ENCODE results near the gene SPOUT1. TPM values are rescaled to one million over a fixed set of nuclear protein-coding genes. Genes with fewer than 3 reads are reported as not detected.

Gene SPOUT1
- total RNA-seq, 6 experiments from 2014 or later, result 14.5 to 37.8 (median 24.5) TPM

DNA sequence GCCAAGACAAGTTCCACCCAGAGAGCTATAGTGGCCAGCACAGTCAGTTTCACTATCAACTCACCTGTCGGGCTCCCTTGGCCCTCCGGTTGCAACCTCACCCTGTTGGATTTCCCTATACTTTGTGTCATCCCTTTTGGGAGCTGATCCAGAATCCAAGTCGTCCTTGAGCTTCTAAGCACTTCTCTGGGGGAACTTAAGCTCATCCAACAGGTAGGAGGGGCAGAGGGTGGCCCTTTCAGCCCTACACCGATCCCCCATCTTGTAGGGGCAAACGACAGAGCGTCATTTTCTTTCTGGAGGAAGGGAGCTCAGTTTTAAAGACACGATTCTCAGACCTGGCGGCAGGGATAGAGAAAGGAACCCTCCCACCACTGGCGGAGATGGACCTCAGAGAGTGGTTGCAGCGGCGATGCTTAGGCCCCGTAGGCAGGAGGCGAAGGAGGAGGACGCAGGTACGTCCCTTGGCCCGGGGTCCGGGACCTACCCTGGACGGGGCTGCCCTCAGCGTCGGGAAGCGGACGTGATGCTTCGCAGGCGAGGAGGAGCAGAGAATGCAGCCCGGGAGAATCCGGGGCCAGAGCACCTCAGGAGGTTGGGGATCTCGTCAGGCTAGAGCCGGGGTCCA lies 58.4 kb downstream of the SPOUT1 start:
- no peak for TF ChIP-seq POLR2A (IDR thresholded peaks at IDR 0.05)
- TF ChIP-seq, protein P1, sequence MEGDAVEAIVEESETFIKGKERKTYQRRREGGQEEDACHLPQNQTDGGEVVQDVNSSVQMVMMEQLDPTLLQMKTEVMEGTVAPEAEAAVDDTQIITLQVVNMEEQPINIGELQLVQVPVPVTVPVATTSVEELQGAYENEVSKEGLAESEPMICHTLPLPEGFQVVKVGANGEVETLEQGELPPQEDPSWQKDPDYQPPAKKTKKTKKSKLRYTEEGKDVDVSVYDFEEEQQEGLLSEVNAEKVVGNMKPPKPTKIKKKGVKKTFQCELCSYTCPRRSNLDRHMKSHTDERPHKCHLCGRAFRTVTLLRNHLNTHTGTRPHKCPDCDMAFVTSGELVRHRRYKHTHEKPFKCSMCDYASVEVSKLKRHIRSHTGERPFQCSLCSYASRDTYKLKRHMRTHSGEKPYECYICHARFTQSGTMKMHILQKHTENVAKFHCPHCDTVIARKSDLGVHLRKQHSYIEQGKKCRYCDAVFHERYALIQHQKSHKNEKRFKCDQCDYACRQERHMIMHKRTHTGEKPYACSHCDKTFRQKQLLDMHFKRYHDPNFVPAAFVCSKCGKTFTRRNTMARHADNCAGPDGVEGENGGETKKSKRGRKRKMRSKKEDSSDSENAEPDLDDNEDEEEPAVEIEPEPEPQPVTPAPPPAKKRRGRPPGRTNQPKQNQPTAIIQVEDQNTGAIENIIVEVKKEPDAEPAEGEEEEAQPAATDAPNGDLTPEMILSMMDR (IDR thresholded peaks at IDR 0.05), result no peak
- intact Hi-C loops (cut with DNase I), result no loop called here
- WGBS (ENCODE audit: insufficient coverage, low coverage, low lambda C conversion rate, missing lambda C conversion rate), result 0% methylated on average over 20 of the region's 28 CpGs
- ATAC-seq (peak; percentile 44 to 62 (median 50)), DNase-seq (no peak)
- Histone ChIP-seq H3K36me3 (no peaks in the 10 kb centered on the region), H3K4me1 (peaks cover 0 to 14% (median 6%) of the 10 kb centered on the region in 4 donors), H3K27me3 (no peaks in the 10 kb centered on the region), H3K27ac (peak overlapping the region; percentile 88 to 92 (median 92)), H3K4me3 (peak overlapping the region; percentile 85 to 93 (median 91)), H3K9me3 (no peaks in the 10 kb centered on the region)

DNA sequence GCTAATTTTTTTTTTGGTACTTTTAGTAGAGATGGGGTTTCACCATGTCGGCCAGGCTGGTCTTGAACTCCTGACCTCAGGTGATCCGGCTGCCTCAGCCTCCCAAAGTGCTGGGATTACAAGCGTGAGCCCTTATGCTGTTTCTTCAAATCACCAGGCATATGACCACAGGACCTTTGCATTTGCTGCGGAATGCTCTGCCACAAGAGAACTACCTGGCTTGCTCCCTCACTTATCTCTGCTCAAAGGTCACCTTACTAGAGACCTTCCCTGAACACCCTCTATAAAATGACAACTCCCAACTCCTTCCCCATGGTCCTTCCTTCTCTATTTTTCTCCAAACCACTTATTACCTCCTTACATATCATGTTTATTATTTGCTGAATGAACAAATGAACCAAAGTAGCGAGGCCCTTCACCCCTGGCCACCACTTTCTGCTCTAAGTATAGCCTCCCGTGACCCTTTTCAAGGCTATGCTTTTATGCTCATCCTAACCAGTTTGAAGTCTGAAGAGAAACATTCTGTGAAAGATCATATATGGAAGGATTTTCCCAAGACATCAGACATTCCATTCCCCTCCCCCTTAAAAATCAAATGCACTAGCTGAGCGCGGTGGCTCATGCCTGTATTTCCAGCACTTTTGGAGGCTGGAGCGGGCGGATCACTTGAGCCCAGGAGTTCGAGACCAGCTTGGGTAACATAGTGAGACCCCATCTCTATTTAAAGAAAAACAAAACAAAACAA lies 59.1 kb downstream of the SPOUT1 start:
- Histone ChIP-seq H3K27me3 (no peaks in the 10 kb centered on the region), H3K4me1 (peaks cover 0 to 22% (median 10%) of the 10 kb centered on the region in 4 donors), H3K9me3 (no peaks in the 10 kb centered on the region), H3K4me3 (peak overlapping the region; percentile 85 to 93 (median 91)), H3K27ac (peak overlapping the region; percentile 88 to 92 (median 92)), H3K36me3 (no peaks in the 10 kb centered on the region)
- TF ChIP-seq, protein P1 (IDR thresholded peaks at IDR 0.05), result no peak
- TF ChIP-seq POLR2A (IDR thresholded peaks at IDR 0.05), result no peak
- ATAC-seq, result no peak
- no peak for DNase-seq
- 31% methylated on average over 10 of the region's 11 CpGs for WGBS (ENCODE audit: insufficient coverage, low coverage, low lambda C conversion rate, missing lambda C conversion rate)
- intact Hi-C loops (cut with DNase I), result no loop called here

Other genes starting within 250 kb of the SPOUT1 start
- 10 to 100 TPM; 11.8 to 23.9 (median 18.8) TPM for gene DYNC2I2, start 172.9 kb downstream of the SPOUT1 start, total RNA-seq
- 100 to 1,000 TPM in 2 of 6 experiments, 10 to 100 TPM in 4; 57.4 to 110 (median 82.6) TPM for gene SET, start 140.6 kb downstream of the SPOUT1 start, total RNA-seq
- 1 to 10 TPM in 5 of 6 experiments, under 1 TPM in 1; 0.81 to 4.9 (median 2.4) TPM for gene PKN3, start 127.3 kb downstream of the SPOUT1 start, total RNA-seq
- 10 to 100 TPM; 14.1 to 46.1 (median 22.7) TPM for gene ZDHHC12, start 105.7 kb downstream of the SPOUT1 start, total RNA-seq
- gene ZER1, start 57.9 kb downstream of the SPOUT1 start, total RNA-seq, result 10 to 100 TPM; 13.4 to 21.8 (median 16.0) TPM
- gene TBC1D13, start 42.5 kb downstream of the SPOUT1 start, total RNA-seq, result 10 to 100 TPM in 4 of 6 experiments, 1 to 10 TPM in 2; 7.3 to 16.0 (median 12.6) TPM
- gene ENDOG, start 11.3 kb downstream of the SPOUT1 start, total RNA-seq, result 10 to 100 TPM; 22.4 to 50.1 (median 41.0) TPM
- gene KYAT1, start 52.2 kb upstream of the SPOUT1 start, total RNA-seq, result 10 to 100 TPM in 4 of 6 experiments, 1 to 10 TPM in 2; 7.2 to 12.7 (median 10.4) TPM
- 10 to 100 TPM in 5 of 6 experiments, 1 to 10 TPM in 1; 8.6 to 46.1 (median 22.1) TPM for gene LRRC8A, start 52.3 kb upstream of the SPOUT1 start, total RNA-seq
- 10 to 100 TPM; 14.0 to 69.7 (median 38.2) TPM for gene PHYHD1, start 91.2 kb upstream of the SPOUT1 start, total RNA-seq
- 10 to 100 TPM in 2 of 6 experiments, 1 to 10 TPM in 4; 6.6 to 17.3 (median 8.4) TPM for gene DOLK, start 117.8 kb upstream of the SPOUT1 start, total RNA-seq
- 10 to 100 TPM; 10.5 to 18.7 (median 15.6) TPM for gene NUP188, start 117.9 kb upstream of the SPOUT1 start, total RNA-seq
- 10 to 100 TPM; 23.7 to 28.3 (median 24.7) TPM for gene SH3GLB2, start 198.5 kb upstream of the SPOUT1 start, total RNA-seq
- 10 to 100 TPM in 4 of 6 experiments, 1 to 10 TPM in 2; 9.1 to 16.4 (median 10.8) TPM for gene MIGA2, start 206.8 kb upstream of the SPOUT1 start, total RNA-seq

All from right lobe of liver (tissue), 6 donors.